Vagina (tissue), 2 donors: ENCODE results near the gene COG3. TPM values are rescaled to one million over a fixed set of nuclear protein-coding genes. Genes with fewer than 3 reads are reported as not detected.
"Not testable (repeated sequence)": the region's sequence is repeated elsewhere in the genome, so short reads cannot be mapped to it uniquely, and the experiment has no call there.

Experiments used
- DNase-seq, 2 donors: peaks; one replicate each; pipeline ENCODE4 v3.0.0-alpha.2; 2017; ENCODE audit errors: extremely low spot score in 2 of 2
- H3K27ac ChIP-seq: fragments of 200-600 bp; sonication (generic); one replicate; pipeline ENCODE4 v1.5.1; 2019
- H3K27me3 ChIP-seq: fragments of 200-600 bp; sonication (generic); one replicate; pipeline ENCODE4 v1.5.1; 2019
- H3K36me3 ChIP-seq, 2 donors: fragments of 200-600 bp; sonication (generic); one replicate each; pipeline ENCODE4 v1.5.1; 2017 to 2019
- H3K4me1 ChIP-seq: fragments of 200-600 bp; sonication (generic); one replicate; pipeline ENCODE4 v1.5.1; 2019
- H3K4me3 ChIP-seq, 2 donors: fragments of 200-600 bp; sonication (generic); 1 replicate in 1 of 2; 2 replicates in 1 of 2; pipeline ENCODE4 v1.5.1; 2016 to 2019
- H3K9me3 ChIP-seq: fragments of 200-600 bp; sonication (generic); one replicate; pipeline ENCODE4 v1.5.1; 2019
- POLR2A ChIP-seq, 2 donors: fragments of 450-650 bp; IDR thresholded peaks; one replicate each; pipeline ENCODE4 v1.6.1; 2017; ENCODE audit warnings: antibody characterized with exemption in 2 of 2, mild to moderate bottlenecking in 2 of 2, moderate library complexity in 2 of 2
- POLR2AphosphoS5 ChIP-seq, 2 donors: sonication (generic); formaldehyde crosslinking; IDR thresholded peaks; one replicate each; pipeline ENCODE4 v1.9.0; 2017; ENCODE audit warnings: antibody characterized with exemption in 2 of 2, mild to moderate bottlenecking in 2 of 2, low read depth in 1 of 2; ENCODE audit not compliant: insufficient read depth in 1 of 2
- intact Hi-C: fragments of 100-400 bp; cut with DNase I; formaldehyde crosslinking; loops from one replicate; pipeline ENCODE4 v1.15.1; 2023
- total RNA-seq: library from RNA; depleted of rRNA; stranded (reverse); fragments of >200 nt; gene quantifications from one replicate; pipeline ENCODE4 v1.2.3, GENCODE V29; 2016
- TF ChIP-seq, protein P1 (sequence below), 3 experiments: fragments of 450-650 bp in 2 of 3; fragments of 200-600 bp in 1 of 3; sonication (generic) in 1 of 3; IDR thresholded peaks; one replicate each; pipeline ENCODE4 v1.5.1; 2017 to 2019; ENCODE audit warnings: antibody characterized with exemption in 3 of 3, mild to moderate bottlenecking in 2 of 3, moderate library complexity in 2 of 3

Gene COG3
- total RNA-seq, 1 donor from 2014 or later, result 25.3 TPM

DNA sequence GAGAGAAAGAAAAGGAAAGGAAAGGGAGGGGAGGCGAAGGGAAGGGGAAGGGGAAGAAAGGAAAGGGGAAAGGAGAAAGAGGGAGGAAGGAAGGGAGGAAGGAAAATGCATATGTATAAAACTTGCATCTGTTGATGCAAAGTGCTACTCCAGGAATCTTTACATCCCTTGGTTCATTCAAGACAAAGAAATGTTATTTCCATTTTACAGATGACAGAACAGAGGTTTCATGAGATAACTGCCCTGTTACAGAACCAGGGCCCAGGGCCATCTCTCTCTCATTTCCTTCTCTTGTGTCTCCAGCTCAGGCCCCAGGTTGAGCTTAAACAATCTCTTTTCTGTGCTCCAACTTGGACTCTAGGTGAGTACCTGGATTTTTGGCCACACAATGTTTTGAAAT lies 44.8 kb upstream of the COG3 start:
- TF ChIP-seq, protein P1, sequence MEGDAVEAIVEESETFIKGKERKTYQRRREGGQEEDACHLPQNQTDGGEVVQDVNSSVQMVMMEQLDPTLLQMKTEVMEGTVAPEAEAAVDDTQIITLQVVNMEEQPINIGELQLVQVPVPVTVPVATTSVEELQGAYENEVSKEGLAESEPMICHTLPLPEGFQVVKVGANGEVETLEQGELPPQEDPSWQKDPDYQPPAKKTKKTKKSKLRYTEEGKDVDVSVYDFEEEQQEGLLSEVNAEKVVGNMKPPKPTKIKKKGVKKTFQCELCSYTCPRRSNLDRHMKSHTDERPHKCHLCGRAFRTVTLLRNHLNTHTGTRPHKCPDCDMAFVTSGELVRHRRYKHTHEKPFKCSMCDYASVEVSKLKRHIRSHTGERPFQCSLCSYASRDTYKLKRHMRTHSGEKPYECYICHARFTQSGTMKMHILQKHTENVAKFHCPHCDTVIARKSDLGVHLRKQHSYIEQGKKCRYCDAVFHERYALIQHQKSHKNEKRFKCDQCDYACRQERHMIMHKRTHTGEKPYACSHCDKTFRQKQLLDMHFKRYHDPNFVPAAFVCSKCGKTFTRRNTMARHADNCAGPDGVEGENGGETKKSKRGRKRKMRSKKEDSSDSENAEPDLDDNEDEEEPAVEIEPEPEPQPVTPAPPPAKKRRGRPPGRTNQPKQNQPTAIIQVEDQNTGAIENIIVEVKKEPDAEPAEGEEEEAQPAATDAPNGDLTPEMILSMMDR (IDR thresholded peaks at IDR 0.05), result no peak
- no peak overlapping the region for H3K4me3 ChIP-seq
- DNase-seq, result no peak
- peaks cover 14% of the 10 kb centered on the region for H3K4me1 ChIP-seq
- H3K36me3 ChIP-seq, result no peaks in the 10 kb centered on the region
- no peaks in the 10 kb centered on the region for H3K27me3 ChIP-seq
- no peak overlapping the region for H3K27ac ChIP-seq
- intact Hi-C loops, result loop anchor here (5.0 kb wide), 1 partner anchor 42 kb away; the partner anchor contains the start of gene COG3
- no peaks in the 10 kb centered on the region for H3K9me3 ChIP-seq

DNA sequence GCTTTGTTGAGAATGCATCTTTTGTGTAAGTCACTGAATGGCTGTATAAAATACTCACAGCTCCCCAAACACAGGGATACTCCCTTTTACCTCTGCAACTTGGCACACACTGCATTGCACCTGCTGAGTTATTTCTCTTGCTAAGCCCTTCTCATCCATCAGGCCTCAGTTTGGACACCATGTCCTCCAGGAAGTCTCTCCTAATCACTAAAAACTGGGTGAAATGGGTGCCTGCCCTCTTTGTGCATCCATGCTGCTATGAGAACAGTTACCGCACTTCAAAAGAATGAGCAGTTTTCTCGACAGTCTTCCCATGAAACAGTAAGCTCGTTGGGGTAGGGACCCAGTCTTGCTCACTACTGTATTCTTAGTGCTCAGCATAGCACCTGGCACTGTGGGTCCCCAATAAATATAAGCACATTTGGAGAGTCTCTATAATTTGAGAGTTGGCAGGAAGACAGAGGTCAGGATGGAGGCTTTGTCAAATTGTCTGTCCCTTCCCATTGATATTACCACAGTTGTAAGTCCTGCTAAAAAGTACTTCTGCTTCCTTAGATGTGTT lies 41.9 kb upstream of the COG3 start:
- intact Hi-C loops, result no loop called here
- no peaks in the 10 kb centered on the region for H3K4me1 ChIP-seq
- TF ChIP-seq POLR2AphosphoS5 (IDR thresholded peaks at IDR 0.05; ENCODE audit: insufficient read depth in 1 of 2, low read depth in 1 of 2) (no peak), POLR2A (IDR thresholded peaks at IDR 0.05) (no peak)
- TF ChIP-seq, protein P1 (IDR thresholded peaks at IDR 0.05), result no peak
- H3K27ac ChIP-seq, result no peak overlapping the region
- H3K4me3 ChIP-seq, result no peak overlapping the region
- H3K27me3 ChIP-seq, result no peaks in the 10 kb centered on the region
- DNase-seq, result no peak
- H3K36me3 ChIP-seq, result no peaks in the 10 kb centered on the region
- no peaks in the 10 kb centered on the region for H3K9me3 ChIP-seq

DNA sequence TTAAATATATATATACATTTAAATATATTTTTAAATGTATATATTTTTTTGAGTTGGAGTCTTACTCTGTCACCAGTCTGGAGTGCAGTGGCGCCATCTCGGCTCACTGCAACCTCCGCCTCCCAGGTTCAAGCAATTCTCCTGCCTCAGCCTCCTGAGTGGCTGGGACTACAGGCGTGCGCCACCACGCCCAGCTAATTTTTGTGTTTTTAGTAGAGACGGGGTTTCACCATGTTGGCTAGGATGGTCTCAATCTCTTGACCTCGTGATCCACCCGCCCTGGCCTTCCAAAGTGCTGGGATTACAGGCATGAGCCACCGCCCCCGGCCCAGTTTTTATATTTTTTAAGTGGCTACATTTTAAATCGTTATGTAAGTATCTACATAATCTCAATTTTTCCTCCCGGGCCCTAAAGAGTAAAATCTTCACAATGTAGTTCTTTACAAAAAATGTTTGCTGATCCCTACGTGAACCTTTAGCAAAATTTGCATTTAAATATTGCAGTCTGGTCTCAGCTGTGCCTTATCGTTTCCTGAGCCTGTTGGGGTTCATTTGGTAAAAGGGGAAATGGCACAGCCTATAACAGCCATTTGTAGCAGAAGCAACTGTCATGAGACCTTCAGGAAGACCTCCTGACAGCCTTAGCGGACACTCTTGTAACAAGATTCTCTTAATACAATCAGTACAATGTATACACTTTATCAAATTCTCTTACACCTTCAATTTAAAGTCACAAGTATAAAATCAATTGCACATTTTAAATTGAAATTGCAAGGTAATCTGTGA lies 38.5 kb upstream of the COG3 start:
- DNase-seq, H3K27ac ChIP-seq, H3K27me3 ChIP-seq, H3K36me3 ChIP-seq, H3K4me1 ChIP-seq, H3K9me3 ChIP-seq, intact Hi-C loops, H3K4me3 ChIP-seq: not testable (repeated sequence)

DNA sequence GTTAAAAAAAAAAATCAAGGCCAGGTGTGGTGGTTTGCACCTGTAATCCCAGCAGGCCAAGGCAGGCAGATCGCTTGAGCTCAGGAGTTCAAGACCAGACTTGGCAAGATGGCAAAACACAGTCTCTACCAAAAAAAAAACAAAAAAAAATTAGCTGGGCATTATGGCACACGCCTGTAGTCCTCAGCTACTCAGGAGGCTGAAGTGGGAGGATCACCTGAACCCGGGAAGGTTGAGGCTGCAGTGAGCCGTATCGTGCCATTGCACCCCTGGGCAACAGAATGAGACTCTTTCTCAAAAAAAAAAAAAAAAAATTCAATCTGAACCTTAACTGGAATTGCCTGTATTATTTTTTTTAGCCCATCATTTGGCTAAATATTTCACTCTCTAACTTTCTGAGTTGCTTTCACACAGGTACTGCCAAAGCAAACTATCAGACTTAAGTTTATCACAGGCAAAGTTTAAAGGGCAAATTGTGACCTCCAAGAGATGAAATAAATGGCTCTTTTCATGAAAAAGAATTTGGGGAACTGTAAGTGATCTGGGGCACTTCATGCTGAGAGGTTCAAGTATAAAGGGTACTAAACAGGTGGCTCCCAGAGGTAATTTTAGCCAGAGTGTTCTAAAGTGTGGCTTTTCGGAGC lies 31.9 kb upstream of the COG3 start:
- Histone ChIP-seq H3K4me3 (no peak overlapping the region), H3K27me3 (no peaks in the 10 kb centered on the region), H3K36me3 (no peaks in the 10 kb centered on the region), H3K9me3 (no peaks in the 10 kb centered on the region), H3K4me1 (no peaks in the 10 kb centered on the region), H3K27ac (no peak overlapping the region)
- no peak for TF ChIP-seq POLR2AphosphoS5 (IDR thresholded peaks at IDR 0.05; ENCODE audit: insufficient read depth in 1 of 2, low read depth in 1 of 2)
- DNase-seq, result no peak
- intact Hi-C loops, result no loop called here

DNA sequence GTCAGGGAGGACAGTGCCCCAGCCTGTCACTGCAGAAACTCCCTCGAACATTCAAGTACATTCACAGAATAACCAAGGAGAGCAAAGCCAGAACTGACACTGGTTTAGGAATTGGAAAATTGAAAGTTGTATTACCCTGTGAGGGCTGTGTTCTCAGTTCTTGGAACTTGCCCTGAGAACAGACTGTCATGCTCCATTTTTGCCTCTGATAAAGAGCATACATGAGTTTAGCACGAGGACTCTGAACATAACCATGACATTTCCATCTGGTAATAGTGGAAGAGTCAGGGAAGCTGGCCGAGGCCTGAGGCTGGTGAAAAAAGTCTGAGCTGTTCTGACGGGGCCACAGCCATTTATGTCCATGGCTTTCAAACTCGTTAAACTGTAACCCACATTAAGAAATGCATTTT lies 31.4 kb upstream of the COG3 start:
- TF ChIP-seq POLR2A (IDR thresholded peaks at IDR 0.05) (no peak), POLR2AphosphoS5 (IDR thresholded peaks at IDR 0.05; ENCODE audit: insufficient read depth in 1 of 2, low read depth in 1 of 2) (no peak)
- TF ChIP-seq, protein P1 (IDR thresholded peaks at IDR 0.05), result no peak
- intact Hi-C loops, result no loop called here

More for the DNA sequence above, 31.4 kb upstream of the COG3 start:
- Histone ChIP-seq H3K27ac (no peak overlapping the region), H3K4me3 (no peak overlapping the region), H3K36me3 (no peaks in the 10 kb centered on the region), H3K4me1 (no peaks in the 10 kb centered on the region), H3K27me3 (no peaks in the 10 kb centered on the region), H3K9me3 (no peaks in the 10 kb centered on the region)
- DNase-seq, result no peak
